GDM1 (cell line): ENCODE measurements around the gene ACBD4.

Experiments
- DNase-seq: peaks from one replicate; lab custom pipeline; 2025; lab: John Stamatoyannopoulos, UW

ACBD4 gene, protein sequence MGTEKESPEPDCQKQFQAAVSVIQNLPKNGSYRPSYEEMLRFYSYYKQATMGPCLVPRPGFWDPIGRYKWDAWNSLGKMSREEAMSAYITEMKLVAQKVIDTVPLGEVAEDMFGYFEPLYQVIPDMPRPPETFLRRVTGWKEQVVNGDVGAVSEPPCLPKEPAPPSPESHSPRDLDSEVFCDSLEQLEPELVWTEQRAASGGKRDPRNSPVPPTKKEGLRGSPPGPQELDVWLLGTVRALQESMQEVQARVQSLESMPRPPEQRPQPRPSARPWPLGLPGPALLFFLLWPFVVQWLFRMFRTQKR

DNA sequence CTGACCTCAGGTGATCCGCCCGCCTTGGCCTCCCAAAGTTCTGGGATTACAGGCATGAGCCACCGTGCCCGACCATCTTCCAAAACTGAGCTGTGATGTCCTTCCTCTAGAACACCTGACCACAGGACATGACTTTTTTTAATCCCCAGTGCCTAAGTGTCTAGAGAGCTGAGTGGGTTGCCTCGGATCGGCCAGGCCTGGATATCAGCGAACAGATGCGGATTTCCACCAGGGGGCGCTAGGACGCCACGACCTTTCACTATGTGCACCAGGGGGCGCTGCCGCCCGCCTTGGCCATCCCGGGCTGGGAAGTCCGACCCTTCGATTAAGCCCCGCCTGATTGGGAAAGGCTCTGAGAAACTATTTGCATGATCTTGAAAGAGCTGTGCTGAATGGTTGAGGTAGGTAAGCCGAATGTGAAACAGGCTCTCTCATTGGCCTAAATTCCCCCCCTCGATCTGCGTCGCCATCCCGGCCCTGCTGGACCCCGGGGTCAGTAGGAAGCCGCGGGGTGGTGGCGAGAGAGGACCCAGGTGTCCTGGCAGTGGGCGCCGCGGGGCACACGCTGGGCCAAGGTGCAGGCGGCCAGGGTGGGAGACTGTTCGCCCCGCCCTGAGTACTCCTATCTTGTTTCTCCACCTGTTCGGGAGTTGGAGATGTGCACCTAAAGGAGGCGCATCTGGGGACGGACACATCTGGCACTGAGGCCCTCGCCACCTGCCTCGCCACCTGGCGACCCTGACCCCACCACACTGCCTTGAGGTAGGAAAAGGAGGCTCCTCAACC is at the start of gene ACBD4:
ACBD4 (plus strand) TSS at position 496 of the 786 bp plus-strand sequence. CDS start 458 bp downstream, outside the sequence.
- DNase-seq, result peak; percentile 92

DNA sequence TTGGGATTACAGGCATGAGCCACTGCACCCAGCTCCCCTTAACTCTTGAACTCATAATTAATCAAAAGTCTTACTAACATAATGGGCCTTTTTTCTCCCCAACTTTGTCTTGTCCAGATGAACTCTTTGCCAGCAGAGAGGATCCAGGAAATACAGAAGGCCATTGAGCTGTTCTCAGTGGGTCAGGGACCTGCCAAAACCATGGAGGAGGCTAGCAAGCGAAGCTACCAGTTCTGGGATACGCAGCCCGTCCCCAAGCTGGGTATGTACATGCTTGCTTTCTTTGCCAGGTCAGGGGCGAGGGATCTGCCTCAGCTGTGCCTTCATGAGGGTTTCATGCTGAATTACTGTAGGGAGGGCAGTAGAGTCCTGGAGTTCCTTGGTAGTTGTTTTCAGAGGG is 49.1 kb upstream of the ACBD4 start:
- DNase-seq, result no peak

DNA sequence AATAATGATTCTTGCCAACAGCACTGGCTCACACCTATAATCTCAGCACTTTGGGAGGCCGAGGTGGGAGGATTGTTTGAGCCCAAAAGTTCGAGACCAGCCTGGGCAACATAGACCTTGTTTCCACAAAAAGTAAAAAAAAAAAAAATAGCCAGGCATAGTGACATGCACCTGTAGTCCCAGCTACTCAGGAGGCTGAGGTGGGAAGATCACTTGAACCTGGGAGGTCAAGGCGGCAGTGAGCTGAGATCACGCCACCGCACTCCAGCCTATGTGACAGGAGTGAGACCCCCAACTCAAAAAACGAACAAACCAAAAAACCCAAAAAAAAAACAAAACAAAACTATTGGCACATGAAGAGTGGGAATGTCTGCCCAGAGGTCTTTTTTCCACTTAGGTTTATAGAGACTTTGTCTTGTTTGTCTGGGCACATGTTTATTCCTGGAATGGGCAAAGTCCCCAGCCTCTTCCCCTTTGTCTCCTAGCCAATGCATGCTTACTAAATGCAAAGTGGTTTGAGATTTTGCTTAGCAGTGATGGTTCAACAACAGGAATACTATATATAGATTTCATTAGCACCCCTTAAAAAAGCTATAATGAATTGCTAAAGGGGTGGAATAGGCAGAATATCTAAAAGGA is 48.5 kb upstream of the ACBD4 start:
- no peak for DNase-seq

DNA sequence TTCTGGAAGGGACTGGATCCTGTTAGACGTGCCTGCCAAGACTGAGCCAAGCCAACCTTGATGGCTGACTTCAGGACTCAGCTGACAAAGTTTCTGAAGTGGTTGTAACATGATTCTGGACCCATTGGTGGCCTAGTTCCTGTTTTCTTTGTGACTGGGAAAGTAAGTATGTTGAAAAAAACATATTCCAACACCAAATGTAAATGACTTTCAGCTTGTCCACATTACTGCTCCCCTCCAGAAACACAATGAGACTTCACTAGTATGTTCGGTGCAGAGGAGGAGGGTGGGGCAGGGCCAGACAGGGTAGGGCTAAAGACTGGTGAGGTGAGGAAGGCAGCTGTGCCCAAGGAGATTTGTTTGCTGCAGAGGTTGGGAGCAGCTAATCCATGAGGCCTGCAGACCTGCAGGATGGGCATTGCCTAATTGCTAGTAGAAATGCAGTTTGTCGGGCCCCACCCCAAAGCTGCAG is 47.9 kb upstream of the ACBD4 start:
- no peak for DNase-seq

DNA sequence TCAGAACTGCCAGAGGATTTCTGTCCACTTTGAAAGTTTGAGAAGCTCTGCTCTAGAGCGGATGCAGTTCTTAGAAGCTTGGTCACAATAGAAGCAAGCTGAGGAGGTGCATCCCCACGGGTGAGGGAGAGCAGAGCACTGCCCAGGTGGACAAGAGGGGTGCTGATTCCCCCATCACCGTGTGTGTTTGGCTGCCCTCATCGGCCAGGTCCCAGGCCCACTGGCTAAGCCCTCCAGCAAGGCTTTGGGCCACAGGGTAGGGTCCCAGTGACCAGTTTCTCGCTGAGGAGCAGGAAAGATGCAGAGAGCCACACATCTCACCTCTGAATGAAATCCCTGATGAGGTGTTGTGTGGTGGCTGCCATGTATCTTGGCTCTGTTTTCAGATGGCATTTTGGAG is 47.5 kb upstream of the ACBD4 start:
- DNase-seq, result no peak

DNA sequence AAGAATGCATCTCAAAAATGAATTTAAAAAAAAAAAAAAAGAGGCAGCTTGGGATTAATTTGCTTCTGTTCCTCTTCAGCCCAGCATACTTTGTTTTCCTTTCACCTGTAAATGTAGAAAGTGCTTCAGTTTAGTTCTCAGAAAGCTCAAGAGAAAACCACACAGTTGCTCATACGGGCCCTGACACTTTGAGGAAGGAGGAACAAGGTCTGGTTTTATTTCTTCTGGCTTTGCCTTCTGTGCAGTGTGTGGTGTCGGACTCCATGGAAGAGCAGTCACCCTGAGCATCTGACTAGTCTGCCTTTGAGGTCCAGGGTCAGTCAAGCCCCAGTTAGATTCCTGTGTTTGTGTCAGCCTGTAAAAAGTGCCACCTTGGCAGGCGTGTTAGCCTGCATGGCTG is 46.7 kb upstream of the ACBD4 start:
- no peak for DNase-seq

DNA sequence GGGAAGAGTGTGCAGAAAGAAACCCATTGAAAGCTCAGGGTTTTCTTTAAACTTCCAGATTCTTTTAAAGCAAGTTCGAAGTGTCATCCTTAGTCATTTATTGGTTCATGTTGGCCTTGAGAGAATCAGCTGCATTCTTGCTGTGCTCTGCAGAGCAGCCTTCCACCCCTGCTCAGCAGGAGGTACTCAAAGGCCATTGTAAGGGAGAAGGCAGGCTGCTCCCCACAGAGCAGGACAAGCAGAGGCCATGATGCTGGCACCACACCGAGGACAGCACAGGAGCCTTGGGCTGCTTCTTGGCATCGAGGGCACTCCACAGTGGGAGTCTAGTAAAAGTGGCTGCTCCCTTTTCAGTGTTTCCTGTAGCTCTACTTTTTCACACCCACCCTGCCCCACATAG is 44.8 kb upstream of the ACBD4 start:
- DNase-seq, result no peak

DNA sequence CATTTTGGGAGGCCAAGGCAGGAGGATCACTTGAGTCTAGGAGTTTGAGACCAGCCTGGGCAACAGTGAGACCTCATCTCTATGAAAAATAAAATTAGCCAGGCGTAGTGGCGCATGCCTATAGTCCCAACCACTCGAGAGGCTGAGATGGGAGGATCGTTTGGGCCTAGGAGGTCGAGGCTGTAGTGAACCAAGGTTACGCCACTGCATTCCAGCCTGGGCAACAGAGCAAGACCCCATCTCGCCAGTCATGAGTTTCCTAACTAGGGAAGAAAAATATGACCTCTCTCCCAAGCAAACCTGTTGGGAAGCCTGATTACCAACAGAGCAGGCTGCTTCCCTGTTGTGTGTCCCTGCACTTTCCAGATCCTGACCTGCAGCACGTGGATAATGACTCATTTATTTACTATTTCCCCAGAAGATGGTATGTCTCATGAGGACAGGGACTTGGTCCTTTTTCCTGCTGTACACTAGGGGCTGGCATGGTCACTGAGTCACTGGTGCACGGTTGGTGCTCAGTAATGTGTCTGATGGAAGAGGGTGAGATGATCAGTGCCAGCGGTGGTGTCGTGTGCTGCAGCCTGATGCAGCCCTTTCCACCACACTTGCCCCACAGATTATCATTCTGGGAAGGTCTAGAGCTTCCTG is 43.6 kb upstream of the ACBD4 start:
- DNase-seq, result no peak

DNA sequence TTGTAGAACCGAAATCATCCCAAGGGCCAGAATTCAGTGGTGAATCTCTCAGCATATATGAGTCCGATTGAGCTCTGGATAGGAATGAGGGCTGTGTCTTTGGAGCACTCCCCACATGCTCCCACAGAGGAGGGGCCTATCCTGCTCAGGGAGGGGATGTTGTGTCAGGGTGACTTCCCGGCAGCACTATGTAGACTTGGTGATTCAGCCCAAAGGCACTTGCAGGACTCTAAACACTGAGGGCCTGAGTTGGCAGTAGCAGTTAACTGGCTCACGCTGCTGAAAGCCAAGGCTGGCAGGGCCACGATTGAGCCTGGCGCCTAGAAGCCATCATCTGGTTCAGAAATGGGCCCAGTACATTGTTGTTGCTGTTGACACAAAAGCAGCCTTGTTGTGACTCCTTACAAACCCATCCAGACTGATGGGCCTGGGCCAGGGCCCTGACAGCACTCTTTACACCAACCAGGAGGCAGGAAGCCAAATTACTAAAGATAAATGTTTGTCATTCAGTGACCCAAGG is 42.5 kb upstream of the ACBD4 start:
- no peak for DNase-seq

DNA sequence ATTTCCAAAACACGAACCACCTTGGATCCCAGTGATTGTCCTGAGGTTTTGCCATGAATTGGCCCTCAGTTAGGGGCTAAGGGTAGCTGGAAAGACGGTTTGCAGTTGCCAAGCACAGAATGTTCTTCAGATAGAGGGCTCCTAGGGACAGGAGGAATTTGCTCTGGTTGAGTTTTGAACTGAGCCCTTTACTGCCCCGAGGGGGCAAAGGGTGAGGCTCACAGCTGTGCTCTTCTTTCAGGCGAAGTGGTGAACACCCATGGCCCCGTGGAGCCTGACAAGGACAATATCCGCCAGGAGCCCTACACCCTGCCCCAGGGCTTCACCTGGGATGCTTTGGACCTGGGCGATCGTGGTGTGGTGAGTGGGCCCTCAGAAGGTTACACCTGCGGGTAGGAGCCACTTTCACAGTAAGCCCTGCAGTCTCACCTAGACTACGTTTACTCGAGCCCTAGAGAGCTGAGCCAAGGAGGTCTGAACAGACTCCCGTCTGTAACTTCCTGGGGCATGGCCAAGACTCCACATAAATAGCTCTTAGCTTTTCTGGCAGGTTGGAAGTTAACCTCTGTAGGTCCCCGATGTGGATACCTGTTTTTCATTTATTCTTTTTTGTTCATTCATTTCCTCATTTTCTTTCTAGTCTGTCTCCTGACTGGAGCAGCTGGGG is 41.9 kb upstream of the ACBD4 start:
- DNase-seq, result no peak

DNA sequence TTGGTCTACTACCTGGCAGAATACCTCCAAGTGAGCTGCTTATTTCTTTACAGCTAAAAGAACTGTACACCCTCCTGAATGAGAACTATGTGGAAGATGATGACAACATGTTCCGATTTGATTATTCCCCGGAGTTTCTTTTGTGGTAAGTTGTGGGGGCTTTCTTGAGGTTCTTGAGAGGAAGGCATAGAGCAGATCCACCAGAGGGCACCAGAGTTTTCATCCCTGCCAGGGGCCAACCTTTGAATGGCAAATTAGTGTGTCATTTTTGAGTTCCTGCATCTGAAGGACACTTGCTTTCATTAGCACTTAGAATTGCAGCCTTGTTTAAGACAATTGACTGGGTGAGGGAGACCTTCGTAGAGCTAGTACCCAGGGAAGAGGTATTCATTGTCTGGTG is 39.3 kb upstream of the ACBD4 start:
- DNase-seq, result no peak

DNA sequence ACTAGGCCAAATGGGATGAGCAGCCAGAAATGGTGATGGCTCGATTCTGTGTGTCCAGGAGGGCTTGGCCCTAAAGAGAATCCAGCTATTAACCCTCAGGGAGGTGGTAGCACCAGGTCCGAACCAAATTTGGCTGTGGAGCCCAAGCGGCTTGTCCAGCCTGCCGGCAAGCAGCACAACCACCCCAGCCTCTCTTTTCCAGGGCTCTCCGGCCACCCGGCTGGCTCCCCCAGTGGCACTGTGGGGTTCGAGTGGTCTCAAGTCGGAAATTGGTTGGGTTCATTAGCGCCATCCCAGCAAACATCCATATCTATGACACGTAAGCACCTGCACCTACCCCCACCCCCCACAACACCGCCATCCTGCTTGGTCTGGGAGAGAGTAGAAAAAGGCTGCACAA is 38.6 kb upstream of the ACBD4 start:
- no peak for DNase-seq

DNA sequence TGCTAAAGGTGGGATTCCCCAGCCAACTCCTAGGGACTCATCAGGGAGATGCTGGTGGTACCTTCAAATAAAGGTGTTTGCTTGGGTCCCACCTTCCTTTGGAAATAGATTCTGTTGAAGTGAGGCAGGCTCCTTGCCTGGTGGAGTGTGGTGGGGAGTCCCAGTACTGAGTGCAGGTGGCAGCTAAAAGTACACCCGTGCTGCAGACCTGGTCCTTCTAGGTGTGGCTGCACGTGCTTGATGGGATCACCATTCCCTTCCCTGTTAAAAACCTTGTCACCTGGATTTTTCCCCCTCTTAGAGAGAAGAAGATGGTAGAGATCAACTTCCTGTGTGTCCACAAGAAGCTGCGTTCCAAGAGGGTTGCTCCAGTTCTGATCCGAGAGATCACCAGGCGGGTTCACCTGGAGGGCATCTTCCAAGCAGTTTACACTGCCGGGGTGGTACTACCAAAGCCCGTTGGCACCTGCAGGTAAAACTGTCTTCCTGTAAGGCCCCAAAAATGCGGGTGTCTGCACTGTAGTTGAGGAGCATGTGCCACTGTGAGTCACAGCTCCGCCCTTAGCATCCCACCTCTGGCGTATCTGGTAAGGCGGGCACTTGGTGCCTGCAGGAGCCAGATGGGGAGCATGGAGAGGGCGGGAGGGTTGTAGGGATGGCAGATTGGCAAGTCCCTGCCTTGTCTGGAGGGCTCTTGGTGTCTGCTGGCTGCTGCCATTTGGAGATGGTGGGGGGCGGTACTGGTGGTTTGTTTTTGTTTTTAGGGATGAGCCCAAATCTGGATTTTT is 37.2 kb upstream of the ACBD4 start:
- no peak for DNase-seq

DNA sequence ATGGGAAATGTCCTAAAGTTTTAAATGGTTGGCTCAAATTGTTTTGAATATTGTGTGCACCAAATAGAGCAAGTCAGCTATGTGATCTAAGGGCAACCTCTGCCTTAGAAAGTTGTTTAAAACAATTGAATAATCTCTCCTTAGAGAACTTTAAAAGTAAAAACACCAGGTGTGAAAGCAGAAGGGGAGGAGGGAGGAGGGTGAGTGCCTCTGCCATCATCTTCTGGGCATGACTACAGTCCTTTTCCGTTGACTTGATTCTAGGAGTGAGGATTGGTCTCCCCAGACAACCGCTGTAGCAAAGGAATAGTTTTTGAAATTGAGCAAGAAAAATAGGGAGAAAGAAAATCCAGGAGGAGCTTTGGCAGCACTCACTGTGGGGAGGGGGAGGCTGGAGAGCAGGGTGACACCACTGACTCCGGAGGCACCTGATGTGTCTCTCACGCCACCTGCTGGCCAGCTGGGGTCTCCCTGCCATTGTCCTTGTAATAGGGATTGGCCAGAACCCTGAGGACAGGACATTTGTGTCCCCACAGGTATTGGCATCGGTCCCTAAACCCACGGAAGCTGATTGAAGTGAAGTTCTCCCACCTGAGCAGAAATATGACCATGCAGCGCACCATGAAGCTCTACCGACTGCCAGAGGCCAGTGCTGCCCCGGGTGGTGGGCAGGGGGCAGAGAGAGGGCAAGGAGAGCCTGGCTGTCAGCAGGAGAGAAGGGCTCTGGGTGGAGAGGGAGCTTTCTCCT is 36.4 kb upstream of the ACBD4 start:
- DNase-seq, result peak; percentile 40

DNA sequence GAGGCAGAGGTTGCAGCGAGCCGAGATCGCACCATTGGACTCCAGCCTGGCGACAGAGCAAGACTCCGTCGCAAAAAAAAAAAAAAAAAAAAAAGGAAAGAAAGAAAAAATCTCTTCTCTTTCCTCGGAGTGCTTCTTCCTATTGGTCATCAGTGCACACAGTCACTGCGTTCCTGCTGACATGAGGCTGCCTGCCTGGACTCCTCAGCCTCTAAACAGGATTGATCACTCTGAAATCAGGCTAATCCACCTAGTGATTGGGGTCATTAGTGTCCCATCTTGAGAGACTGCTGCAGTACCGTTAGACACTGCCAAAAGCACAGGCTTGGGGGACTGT is 34.0 kb upstream of the ACBD4 start:
- DNase-seq, result no peak

DNA sequence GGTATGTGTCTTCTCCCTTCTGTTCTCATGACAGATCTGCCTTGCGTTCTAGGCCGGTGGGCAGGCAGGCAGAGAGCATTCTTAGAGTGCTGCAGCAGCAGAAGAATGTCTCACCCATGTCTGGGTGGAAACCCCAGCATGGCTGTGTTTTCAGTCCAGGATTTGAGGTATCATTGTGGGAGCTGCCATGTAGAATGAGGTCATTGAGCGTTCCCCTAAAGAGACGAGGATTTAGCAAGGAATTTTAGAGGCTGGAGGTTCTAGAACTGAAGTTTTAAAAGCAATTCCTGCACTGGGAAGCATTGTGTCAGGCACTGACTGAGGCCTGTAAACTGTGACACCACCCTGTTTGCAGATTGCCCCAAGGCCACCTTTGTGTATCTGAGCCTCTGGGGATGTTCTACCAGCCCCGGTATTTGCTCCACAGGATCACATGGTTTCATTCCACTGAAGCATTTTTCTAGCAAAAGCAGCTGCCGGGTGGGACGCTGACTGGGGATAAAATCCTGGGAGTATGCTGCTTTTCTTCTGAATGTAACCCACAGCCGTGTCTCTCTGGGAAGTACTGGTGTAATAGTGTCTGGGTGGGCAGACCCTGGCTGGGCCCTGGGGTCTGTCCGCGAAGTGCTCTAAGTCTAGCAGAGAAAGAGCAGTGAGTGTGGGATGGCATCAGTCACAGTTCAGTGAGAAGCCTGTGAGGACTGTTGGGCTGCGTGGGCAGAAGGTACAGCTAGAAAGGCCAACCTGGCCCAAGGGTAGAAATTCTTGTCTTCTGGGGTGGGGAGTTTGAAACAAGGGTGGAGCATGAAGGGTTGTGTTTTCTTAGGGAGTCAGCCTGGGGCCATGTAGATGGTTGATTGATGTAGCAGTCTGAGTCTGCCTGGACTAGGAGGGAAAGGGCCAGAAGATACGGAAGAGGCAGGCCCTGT is 33.3 kb upstream of the ACBD4 start:
- no peak for DNase-seq

DNA sequence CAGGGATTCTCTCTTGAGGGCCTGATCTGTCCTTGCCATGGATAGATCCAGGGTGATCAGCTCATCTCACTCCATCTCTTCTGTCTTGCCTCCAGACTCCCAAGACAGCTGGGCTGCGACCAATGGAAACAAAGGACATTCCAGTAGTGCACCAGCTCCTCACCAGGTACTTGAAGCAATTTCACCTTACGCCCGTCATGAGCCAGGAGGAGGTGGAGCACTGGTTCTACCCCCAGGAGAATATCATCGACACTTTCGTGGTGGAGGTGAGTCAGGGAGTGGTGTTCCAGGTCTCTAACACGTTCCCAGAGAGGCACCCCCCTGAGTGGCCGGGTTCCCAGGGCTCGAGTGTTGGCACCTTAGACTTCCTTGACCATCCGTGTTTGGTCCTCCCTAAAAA is 32.6 kb upstream of the ACBD4 start:
- no peak for DNase-seq

DNA sequence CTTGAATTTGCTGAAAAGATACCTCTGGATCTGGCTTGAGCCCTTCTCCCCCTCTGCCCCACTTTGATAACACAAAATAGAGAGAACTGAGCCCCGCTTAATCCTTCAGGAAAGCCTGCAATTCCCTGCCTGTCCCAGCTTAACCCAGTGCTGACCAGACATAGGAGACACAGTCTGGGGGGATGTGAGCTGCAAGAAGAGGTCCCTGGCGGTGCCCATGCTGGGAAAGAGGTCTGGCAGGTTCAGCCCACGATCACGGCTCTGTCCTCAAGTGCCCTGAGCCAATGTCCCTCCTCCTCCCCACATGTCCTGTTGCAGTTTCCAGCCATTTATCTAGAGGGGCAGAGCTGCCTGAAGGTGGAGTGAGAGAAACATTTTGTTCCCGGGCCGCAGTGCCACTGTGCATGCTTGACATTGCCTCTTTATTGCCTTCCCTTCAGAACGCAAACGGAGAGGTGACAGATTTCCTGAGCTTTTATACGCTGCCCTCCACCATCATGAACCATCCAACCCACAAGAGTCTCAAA is 32.2 kb upstream of the ACBD4 start:
- DNase-seq, result no peak

DNA sequence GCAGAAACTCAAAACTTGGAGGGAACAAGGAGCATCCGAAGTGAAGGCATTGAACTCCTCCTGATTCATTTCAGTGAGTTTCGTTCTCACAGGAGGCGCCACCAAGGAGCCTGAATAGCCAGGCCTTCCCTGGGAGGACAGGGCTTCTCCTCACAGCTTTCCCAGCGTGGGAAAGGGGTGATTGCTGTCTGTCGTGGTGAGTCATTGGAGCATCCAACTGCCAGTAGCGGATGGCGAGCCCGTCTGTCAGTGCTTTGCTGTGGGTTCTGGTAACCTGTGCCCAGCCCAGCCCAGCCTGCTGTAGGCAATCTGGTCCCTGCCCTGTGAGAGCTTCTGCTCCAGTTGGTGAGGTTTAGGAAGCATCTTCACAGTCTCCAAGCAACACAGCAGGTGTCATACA is 31.5 kb upstream of the ACBD4 start:
- no peak for DNase-seq
